ENCODE data around the gene COASY.
"Not testable (repeated sequence)": the region's sequence is repeated elsewhere in the genome, so short reads cannot be mapped to it uniquely, and the experiment has no call there.

COASY gene

GRCh38 chr17:42531455-42532354 is 30.2 kb upstream of the COASY start:
- DNase-seq = peak; percentile 41

- no peak for DNase-seq
These were observed 26.5 kb upstream of the COASY start for GRCh38 chr17:42535155-42536047.

DNA sequence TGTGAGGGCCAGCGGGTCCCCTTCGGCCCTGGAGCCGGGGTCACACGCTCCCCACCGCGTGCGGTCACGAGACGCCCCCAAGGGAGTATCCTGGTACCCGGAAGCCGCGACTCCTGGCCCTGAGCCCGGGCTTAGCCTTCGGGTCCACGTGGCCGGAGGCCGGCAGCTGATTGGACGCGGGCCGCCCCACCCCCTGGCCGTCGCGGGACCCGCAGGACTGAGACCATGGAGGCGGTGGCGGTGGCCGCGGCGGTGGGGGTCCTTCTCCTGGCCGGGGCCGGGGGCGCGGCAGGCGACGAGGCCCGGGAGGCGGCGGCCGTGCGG is 25.9 kb upstream of the COASY start, which contains the start of gene NAGLU:
Gene NAGLU, plus strand, starts transcription at position 194 of the 324 bp plus-strand sequence. Its CDS starts 32 bp downstream, at position 226.
- DNase-seq = peak; percentile 87

DNA sequence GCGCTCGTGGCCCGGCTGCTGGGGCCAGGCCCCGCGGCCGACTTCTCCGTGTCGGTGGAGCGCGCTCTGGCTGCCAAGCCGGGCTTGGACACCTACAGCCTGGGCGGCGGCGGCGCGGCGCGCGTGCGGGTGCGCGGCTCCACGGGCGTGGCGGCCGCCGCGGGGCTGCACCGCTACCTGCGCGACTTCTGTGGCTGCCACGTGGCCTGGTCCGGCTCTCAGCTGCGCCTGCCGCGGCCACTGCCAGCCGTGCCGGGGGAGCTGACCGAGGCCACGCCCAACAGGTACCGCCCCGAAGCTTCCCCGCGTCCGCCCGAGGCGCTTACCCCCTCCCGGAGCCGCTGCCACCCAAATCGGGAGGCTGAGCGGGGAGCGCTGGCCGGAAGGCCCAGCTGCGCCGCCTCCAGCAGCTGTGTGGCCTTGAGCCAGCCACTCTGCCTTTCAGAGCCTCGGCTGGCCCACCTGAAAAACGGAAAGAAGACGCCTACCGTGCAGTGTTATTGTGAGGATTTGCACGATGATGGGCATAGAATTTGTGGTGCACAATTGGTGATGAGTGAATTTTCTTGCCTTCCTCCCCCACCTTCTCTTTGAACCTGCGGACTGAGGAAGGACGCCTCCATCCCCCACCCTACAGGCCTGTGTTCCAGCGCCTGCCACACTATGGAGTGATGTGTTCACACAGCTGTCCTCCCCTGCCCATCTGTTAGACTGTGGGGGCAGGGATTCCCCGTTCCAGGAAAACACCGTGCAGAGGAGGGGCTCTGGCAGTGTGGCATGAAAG is 25.4 kb upstream of the COASY start:
- peak; percentile 76 for DNase-seq

- no peak for DNase-seq
These were observed 24.7 kb upstream of the COASY start for GRCh38 chr17:42537156-42537805.

- DNase-seq = no peak
These were observed 24.0 kb upstream of the COASY start for GRCh38 chr17:42537826-42538451.

GRCh38 chr17:42538482-42538881 is 23.5 kb upstream of the COASY start:
- DNase-seq = no peak

GRCh38 chr17:42540558-42540957 is 21.4 kb upstream of the COASY start:
- not testable (repeated sequence) for DNase-seq

DNA sequence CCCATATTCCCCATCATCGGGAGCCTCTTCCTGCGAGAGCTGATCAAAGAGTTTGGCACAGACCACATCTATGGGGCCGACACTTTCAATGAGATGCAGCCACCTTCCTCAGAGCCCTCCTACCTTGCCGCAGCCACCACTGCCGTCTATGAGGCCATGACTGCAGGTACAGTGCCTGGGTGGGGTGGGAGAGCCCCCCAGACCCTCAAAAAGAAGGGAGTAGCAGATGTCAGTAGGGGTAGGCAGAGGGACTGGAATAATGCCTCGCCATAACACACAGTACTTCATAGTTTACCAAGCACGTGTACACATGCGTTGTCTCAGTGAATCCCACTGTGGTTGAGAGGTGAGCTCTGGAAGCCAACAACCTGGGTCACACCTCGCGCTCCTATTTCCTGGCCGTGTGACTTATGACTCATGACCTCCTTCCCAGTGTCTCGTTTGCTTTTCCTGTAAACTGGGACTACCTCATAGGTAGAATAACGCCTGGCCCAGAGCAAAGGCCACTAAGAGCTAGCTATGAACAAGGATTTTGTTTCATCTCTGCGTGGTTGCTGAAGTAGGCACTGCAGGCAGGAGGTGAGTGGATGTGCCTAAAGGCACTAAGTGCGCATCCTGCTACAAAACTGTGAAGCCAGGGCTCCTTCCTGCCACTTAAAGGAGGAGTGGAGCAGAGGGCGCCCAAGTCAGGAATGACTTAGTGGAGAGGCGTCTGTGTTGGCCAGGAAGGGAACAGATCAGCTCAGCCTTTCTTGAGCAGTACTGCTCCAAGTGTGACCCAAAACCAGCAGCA is 20.7 kb upstream of the COASY start:
- no peak for DNase-seq

DNA sequence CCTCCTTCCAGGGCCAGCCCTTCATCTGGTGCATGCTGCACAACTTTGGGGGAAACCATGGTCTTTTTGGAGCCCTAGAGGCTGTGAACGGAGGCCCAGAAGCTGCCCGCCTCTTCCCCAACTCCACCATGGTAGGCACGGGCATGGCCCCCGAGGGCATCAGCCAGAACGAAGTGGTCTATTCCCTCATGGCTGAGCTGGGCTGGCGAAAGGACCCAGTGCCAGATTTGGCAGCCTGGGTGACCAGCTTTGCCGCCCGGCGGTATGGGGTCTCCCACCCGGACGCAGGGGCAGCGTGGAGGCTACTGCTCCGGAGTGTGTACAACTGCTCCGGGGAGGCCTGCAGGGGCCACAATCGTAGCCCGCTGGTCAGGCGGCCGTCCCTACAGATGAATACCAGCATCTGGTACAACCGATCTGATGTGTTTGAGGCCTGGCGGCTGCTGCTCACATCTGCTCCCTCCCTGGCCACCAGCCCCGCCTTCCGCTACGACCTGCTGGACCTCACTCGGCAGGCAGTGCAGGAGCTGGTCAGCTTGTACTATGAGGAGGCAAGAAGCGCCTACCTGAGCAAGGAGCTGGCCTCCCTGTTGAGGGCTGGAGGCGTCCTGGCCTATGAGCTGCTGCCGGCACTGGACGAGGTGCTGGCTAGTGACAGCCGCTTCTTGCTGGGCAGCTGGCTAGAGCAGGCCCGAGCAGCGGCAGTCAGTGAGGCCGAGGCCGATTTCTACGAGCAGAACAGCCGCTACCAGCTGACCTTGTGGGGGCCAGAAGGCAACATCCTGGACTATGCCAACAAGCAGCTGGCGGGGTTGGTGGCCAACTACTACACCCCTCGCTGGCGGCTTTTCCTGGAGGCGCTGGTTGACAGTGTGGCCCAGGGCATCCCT is 18.5 kb upstream of the COASY start:
- no peak for DNase-seq

DNA sequence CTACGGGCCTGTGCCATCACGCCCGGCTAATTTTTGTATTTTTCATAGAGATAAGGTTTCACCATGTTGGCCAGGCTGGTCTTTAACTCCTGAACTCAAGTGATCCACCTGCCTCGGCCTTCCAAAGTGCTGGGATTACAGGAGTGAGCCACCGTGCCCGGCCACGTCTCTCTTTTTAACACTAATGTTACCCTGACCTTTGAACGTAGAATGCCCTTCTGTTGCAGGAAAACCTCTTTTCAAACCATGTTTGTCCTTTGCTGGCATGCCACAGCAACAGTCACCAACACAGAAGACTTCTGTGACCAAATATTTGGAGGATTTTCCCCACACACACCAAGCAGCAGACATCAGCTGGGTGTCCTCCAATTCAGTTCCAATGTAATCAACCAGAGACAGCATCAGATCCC is 17.1 kb upstream of the COASY start:
- no peak for DNase-seq

- DNase-seq = not testable (repeated sequence)
These were observed 16.0 kb upstream of the COASY start for GRCh38 chr17:42545755-42546505.

GRCh38 chr17:42547001-42547461 is 14.9 kb upstream of the COASY start:
- no peak for DNase-seq

DNA sequence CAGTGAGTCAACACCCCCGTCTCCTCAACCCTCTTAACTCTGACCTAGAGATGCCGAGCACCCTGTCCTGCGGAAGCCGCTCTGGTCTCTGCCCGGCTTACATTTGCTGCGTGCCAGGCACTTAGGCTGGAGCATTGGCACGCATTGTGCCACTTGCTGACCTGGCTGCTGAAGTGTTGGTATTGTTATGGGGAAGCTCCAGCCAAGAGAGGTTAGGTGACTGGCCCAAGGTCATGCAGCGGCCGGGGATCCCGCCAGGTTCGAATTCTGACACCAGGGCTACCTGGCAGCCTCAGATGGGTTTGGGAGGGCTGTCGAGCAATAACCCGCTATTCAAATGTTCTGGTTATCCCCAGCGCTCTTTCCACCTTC is 14.3 kb upstream of the COASY start:
- no peak for DNase-seq

DNA sequence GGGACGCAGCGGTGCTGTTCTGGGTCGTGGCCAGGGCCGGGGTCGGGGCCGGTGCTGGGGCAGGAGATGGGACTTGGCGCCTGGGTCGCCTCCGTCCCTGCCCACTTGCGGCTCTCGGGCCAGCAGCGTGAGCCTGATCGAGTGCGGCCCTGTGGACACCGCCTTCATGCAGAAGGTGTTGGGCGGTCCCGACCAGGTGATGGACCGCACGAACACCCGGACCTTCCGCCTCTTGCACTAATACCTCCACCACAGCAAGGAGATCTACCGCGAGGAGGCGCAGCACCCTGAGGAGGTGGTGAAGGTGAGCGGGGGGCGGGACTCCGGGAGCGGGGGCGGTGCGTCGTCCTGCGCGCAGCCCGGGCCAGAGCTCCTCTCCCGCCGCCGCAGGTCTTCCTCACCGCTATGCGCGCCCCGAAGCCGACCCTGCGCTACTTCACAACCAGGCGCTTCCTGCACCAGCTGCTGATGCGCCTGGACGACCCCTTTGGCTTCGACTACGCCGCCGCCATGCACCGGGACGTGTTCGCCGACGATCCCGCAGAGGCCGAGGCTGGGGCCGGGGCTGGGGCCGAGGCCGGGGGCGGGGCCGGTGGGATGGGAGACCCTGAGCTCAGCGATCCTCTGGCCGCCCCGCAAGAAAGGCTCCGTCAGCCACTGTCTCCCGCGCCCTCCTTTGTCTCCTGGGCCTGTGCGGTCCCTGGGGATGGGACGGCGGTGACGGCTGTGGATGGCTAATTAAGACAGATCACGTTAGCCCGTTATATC is 13.7 kb upstream of the COASY start:
- DNase-seq = peak; percentile 31

DNA sequence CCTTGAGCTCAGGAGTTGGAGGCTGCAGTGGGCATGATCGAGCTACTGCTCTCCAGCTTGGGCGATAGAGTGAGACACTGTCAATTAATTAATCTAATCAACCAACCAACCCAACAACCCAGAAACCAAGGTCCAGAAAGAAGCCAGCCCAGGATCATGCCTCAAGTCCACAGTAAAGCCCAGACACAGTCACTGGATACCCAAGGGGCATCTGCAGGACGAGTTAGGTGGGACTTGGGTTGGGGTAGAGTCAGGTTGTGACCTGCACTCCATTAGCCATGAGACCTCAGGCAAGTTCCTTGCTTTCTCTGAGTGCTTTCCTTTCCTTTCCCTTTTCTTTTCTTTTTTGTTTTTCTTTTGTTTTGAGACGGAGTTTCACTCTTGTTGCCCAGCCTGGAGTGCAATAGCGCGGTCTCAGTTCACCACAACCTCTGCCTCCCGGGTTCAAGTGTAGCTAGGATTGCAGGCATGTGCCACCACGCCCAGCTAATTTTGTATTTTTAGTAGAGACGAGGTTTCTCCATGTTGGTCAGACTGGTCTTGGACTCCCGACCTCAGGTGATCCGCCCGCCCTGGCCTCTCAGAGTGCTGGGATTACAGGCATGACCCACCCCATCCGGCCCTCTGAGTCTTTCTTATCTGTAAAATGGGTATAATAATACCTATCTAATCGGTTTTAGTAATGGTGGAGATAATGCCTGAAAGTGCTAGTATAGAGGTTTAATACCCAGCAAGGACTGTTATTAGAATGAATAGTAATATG is 12.8 kb upstream of the COASY start:
- no peak for DNase-seq

GRCh38 chr17:42552736-42553135 is 9.2 kb upstream of the COASY start, which contains the start of gene HSD17B1:
HSD17B1 (plus strand) TSS chr17:42552923; CDS start chr17:42552934, 11 bp downstream.
- not testable (repeated sequence) for DNase-seq

Measured in fibroblast of skin of abdomen (primary cell).